ENCODE data around the gene PRR14L. TPM values are rescaled to one million over a fixed set of nuclear protein-coding genes. Genes with fewer than 3 reads are reported as not detected.

Gene PRR14L
- total RNA-seq, 2 experiments from 2014 or later: 63.5 to 72.4 TPM

- POLR2A ChIA-PET: no interaction called here
- CTCF ChIA-PET: interaction anchor here (1.3 to 1.4 kb wide), 2 partner anchors 12 kb away, joined by 3 to 5 read pairs; no protein-coding TSS in a partner anchor
- DNase-seq: no peak
- Mint-ChIP-seq H3K4me3 (no peak overlapping the region), H3K27ac (no peak overlapping the region), H3K4me1 (peaks cover 11% of the 10 kb centered on the region), H3K27me3 (no peaks in the 10 kb centered on the region), H3K9me3 (no peaks in the 10 kb centered on the region), H3K36me3 (ENCODE audit: low read depth) (peaks cover 30% of the 10 kb centered on the region)
These were observed 103.5 kb downstream of the PRR14L start for GRCh38 chr22:31646186-31647019.

GRCh38 chr22:31639436-31640039, 110.4 kb downstream of the PRR14L start:
- Mint-ChIP-seq H3K27ac (peak overlapping the region; percentile 62), H3K4me1 (peaks cover 42% of the 10 kb centered on the region), H3K36me3 (ENCODE audit: low read depth) (peaks cover 15% of the 10 kb centered on the region)

GRCh38 chr22:31637891-31638618, 111.9 kb downstream of the PRR14L start:
- peaks cover 42% of the 10 kb centered on the region for H3K4me1 Mint-ChIP-seq
- ChIA-PET POLR2A (interaction anchor here (0.6 kb wide), 2 partner anchors 8 to 192 kb away, joined by 3 to 4 read pairs; no protein-coding TSS in a partner anchor), CTCF (interaction anchor here (1.3 kb wide), 1 partner anchor 27 kb away, joined by 3 read pairs; no protein-coding TSS in a partner anchor)

More at GRCh38 chr22:31639436-31640039, 110.4 kb downstream of the PRR14L start:
- ChIA-PET POLR2A (no interaction called here), CTCF (interaction anchor here (0.6 to 1.4 kb wide), 3 partner anchors 9 to 246 kb away, joined by 3 to 10 read pairs (median 3); no protein-coding TSS in a partner anchor)
- DNase-seq: no peak
- Mint-ChIP-seq H3K4me3 (no peak overlapping the region), H3K27me3 (no peaks in the 10 kb centered on the region), H3K9me3 (no peaks in the 10 kb centered on the region)

GRCh38 chr22:31637447-31637890, 112.5 kb downstream of the PRR14L start:
- DNase-seq: no peak
- peaks cover 9% of the 10 kb centered on the region for H3K36me3 Mint-ChIP-seq (ENCODE audit: low read depth)
- ChIA-PET CTCF (interaction anchor here (0.6 to 1.3 kb wide), 3 partner anchors 28 to 341 kb away, joined by 3 to 4 read pairs (median 3); no protein-coding TSS in a partner anchor), POLR2A (interaction anchor here (0.6 kb wide), 1 partner anchor 193 kb away, joined by 4 read pairs; no protein-coding TSS in a partner anchor)
- H3K9me3 Mint-ChIP-seq: no peaks in the 10 kb centered on the region
- H3K4me1 Mint-ChIP-seq: peaks cover 42% of the 10 kb centered on the region
- H3K27me3 Mint-ChIP-seq: no peaks in the 10 kb centered on the region
- H3K27ac Mint-ChIP-seq: peak overlapping the region; percentile 54
- H3K4me3 Mint-ChIP-seq: no peak overlapping the region

More at GRCh38 chr22:31637891-31638618, 111.9 kb downstream of the PRR14L start:
- peaks cover 9% of the 10 kb centered on the region for H3K36me3 Mint-ChIP-seq (ENCODE audit: low read depth)
- no peak overlapping the region for H3K4me3 Mint-ChIP-seq
- H3K27me3 Mint-ChIP-seq: no peaks in the 10 kb centered on the region
- H3K9me3 Mint-ChIP-seq: no peaks in the 10 kb centered on the region
- peak overlapping the region; percentile 64 for H3K27ac Mint-ChIP-seq
- no peak for DNase-seq

- Mint-ChIP-seq H3K4me3 (no peak overlapping the region), H3K27ac (no peak overlapping the region), H3K9me3 (no peaks in the 10 kb centered on the region), H3K4me1 (peaks cover 47% of the 10 kb centered on the region), H3K36me3 (ENCODE audit: low read depth) (peaks cover 3% of the 10 kb centered on the region), H3K27me3 (no peaks in the 10 kb centered on the region)
- ChIA-PET CTCF (interaction anchor here (0.6 kb wide), 1 partner anchor 8 kb away, joined by 5 read pairs; no protein-coding TSS in a partner anchor), POLR2A (no interaction called here)
- DNase-seq: no peak
These were observed 114.2 kb downstream of the PRR14L start for GRCh38 chr22:31635638-31636306.

- peak overlapping the region; percentile 83 for H3K4me3 Mint-ChIP-seq
- H3K9me3 Mint-ChIP-seq: no peaks in the 10 kb centered on the region
- no peak for DNase-seq
- peaks cover 34% of the 10 kb centered on the region for H3K4me1 Mint-ChIP-seq
- H3K36me3 Mint-ChIP-seq (ENCODE audit: low read depth): no peaks in the 10 kb centered on the region
- no peaks in the 10 kb centered on the region for H3K27me3 Mint-ChIP-seq
- ChIA-PET POLR2A (interaction anchor here (1.5 kb wide), 1 partner anchor 11 kb away, joined by 4 read pairs; no protein-coding TSS in a partner anchor), CTCF (interaction anchor here (1.0 to 2.6 kb wide), 7 partner anchors 8 to 319 kb away, joined by 3 to 10 read pairs (median 4); no protein-coding TSS in a partner anchor)
- peak overlapping the region; percentile 83 for H3K27ac Mint-ChIP-seq
These were observed 118.5 kb downstream of the PRR14L start for GRCh38 chr22:31631436-31631835.

Other genes starting within 250 kb of the PRR14L start
- gene PISD, start 87.9 kb downstream of the PRR14L start, total RNA-seq: 10 to 100 TPM; 19.4 to 19.6 TPM
- 10 to 100 TPM; 39.5 to 41.1 TPM for gene DEPDC5, start 3.9 kb upstream of the PRR14L start, total RNA-seq
- 100 to 1,000 TPM; 182 to 190 TPM for gene YWHAH, start 194.4 kb upstream of the PRR14L start, total RNA-seq